Naive thymus-derived CD4-positive, alpha-beta T cell (primary cell): ENCODE measurements around the gene ITM2B. TPM values are rescaled to one million over a fixed set of nuclear protein-coding genes. Genes with fewer than 3 reads are reported as not detected.
"Not testable (repeated sequence)": the region's sequence is repeated elsewhere in the genome, so short reads cannot be mapped to it uniquely, and the experiment has no call there.

Experiments
- ATAC-seq: fragments of 150-1000 bp; cut with Tn5 transposase; 2 replicates; pipeline ENCODE4 v1.10.0; 2021; ENCODE audit warnings: mild to moderate bottlenecking, moderate library complexity
- CTCF ChIA-PET: fragments of 350-600 bp; sonication (Branson Sonifier 250); formaldehyde crosslinking; loops from one replicate; lab custom pipeline; 2021; ENCODE audit warnings: antibody characterized with exemption; lab: Charles Lee
- POLR2A ChIA-PET: fragments of 350-600 bp; sonication (Branson Sonifier 250); formaldehyde crosslinking; loops from one replicate; lab custom pipeline; 2021; ENCODE audit warnings: antibody characterized with exemption, inconsistent platforms; lab: Charles Lee
- DNase-seq, 9 donors: peaks; one replicate each; pipeline versions ENCODE4 v3.0.0 to v3.0.0-alpha.2; 2020 to 2022; ENCODE audit warnings: mixed read lengths in 1 of 9
- H3K27ac ChIP-seq: one replicate; pipeline ENCODE4 v1.7.0; 2013; ENCODE audit warnings: mild to moderate bottlenecking, low read depth, low read length, moderate library complexity
- H3K27me3 ChIP-seq, 2 donors: one replicate each; pipeline ENCODE4 v1.7.0; 2013; ENCODE audit warnings: low read length in 2 of 2, mild to moderate bottlenecking in 2 of 2, moderate library complexity in 2 of 2; ENCODE audit not compliant: control insufficient read depth in 2 of 2, insufficient read depth in 2 of 2
- H3K36me3 ChIP-seq, 3 experiments: 1 replicate in 2 of 3; 2 replicates in 1 of 3; pipeline ENCODE4 v1.7.0; 2013; ENCODE audit warnings: low read length in 3 of 3, mild to moderate bottlenecking in 3 of 3, moderate library complexity in 1 of 3; ENCODE audit not compliant: insufficient read depth in 3 of 3, control insufficient read depth in 2 of 3
- H3K4me1 ChIP-seq, 2 donors: one replicate each; pipeline ENCODE4 v1.7.0; 2013; ENCODE audit warnings: low read length in 2 of 2, mild to moderate bottlenecking in 2 of 2, moderate library complexity in 1 of 2; ENCODE audit not compliant: control insufficient read depth in 2 of 2, insufficient read depth in 2 of 2
- H3K4me3 ChIP-seq: 2 replicates; pipeline ENCODE4 v1.7.0; 2013; ENCODE audit warnings: mild to moderate bottlenecking, low read length
- H3K9me3 ChIP-seq, 3 experiments: 1 replicate in 2 of 3; 2 replicates in 1 of 3; pipeline ENCODE4 v1.7.0; 2013; ENCODE audit warnings: low read length in 3 of 3; ENCODE audit not compliant: control insufficient read depth in 2 of 3
- H3K27ac Mint-ChIP-seq, 9 donors: one replicate each; pipeline ENCODE4 v1.8.0; 2020 to 2022; ENCODE audit warnings: mixed read lengths in 9 of 9, mild to moderate bottlenecking in 8 of 9, moderate library complexity in 5 of 9, inconsistent platforms in 2 of 9
- H3K27me3 Mint-ChIP-seq, 5 donors: one replicate each; pipeline ENCODE4 v1.8.0; 2021 to 2022; ENCODE audit warnings: mixed read lengths in 5 of 5, mild to moderate bottlenecking in 1 of 5
- H3K36me3 Mint-ChIP-seq, 5 donors: one replicate each; pipeline ENCODE4 v1.8.0; 2020 to 2022; ENCODE audit warnings: mixed read lengths in 5 of 5, mild to moderate bottlenecking in 3 of 5, inconsistent platforms in 1 of 5
- H3K4me1 Mint-ChIP-seq, 7 donors: one replicate each; pipeline ENCODE4 v1.8.0; 2020 to 2022; ENCODE audit warnings: mixed read lengths in 7 of 7, mild to moderate bottlenecking in 3 of 7, inconsistent platforms in 1 of 7
- H3K4me3 Mint-ChIP-seq, 10 donors: one replicate each; pipeline ENCODE4 v1.8.0; 2020 to 2022; ENCODE audit warnings: mild to moderate bottlenecking in 10 of 10, mixed read lengths in 10 of 10, moderate library complexity in 6 of 10, inconsistent platforms in 2 of 10
- H3K9me3 Mint-ChIP-seq, 11 donors: one replicate each; pipeline ENCODE4 v1.8.0; 2020 to 2022; ENCODE audit warnings: mixed read lengths in 11 of 11, mild to moderate bottlenecking in 4 of 11, inconsistent platforms in 1 of 11, moderate library complexity in 1 of 11
- intact Hi-C, 2 donors: fragments of 100-400 bp; cut with micrococcal nuclease; formaldehyde crosslinking; loops; one replicate each; pipeline ENCODE4 v1.15.1; 2023
- polyA plus RNA-seq, 2 donors: library from polyadenylated mRNA; unstranded; fragments of 300-500 nt; fragmentation: Illumina TruSeq; gene quantifications; one replicate each; pipeline ENCODE4 v1.2.3, GENCODE V29; 2021
- total RNA-seq, 6 experiments: library from RNA in 5 of 6; stranded (reverse) in 5 of 6; gene quantifications; 1 replicate in 5 of 6; 2 replicates in 1 of 6; pipeline ENCODE4 v1.2.3 and lab custom pipeline; 2021 to 2026

ITM2B gene
- total and polyA plus RNA-seq, 7 experiments from 2014 or later: 190 to 1,479 (median 659) TPM

DNA sequence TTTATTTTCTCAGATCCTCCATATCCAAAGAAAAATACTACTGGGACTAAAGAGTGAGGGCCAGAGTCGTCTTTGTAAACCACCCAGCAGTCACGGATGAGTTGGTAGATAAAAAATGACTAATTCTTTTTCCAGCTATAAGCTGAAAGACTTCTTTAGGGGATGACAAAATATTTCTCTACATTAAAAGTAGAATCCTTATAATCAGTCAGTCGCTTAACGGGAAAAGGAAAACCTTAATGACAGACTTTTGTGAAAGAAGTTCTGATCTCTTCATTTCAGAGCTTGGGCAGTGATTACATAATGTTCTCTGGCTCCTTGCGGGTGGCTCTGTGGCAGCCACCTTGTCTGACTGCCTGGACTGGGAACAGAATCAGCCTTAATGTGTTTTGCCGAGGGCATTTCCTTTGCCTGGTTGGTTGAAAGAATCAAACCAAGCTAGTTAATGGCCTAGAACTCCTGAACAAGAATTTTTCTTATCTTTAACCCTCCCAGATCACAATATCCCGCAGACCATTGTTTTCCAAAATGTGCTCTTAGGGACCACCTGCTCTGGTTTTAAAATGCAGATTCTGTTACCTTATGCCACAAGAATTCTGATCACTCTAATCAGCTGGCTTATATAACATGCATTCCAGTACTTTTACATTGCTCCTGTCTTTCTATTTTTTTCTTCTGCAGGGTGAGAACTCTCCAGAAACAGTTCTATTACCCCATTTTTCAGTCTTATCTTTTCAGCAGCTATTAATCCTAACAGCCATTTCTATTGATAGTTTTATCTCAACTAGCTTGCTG is 2.5 kb downstream of the ITM2B start:
- CTCF ChIA-PET: interaction anchor here (0.6 to 2.7 kb wide), 9 partner anchors 14 to 190 kb away, joined by 3 to 22 read pairs (median 3); no protein-coding TSS in a partner anchor
- Histone ChIP-seq H3K4me1 (peaks cover 47 to 51% of the 10 kb centered on the region in 2 donors), H3K9me3 (no peaks in the 10 kb centered on the region), H3K27me3 (no peaks in the 10 kb centered on the region), H3K36me3 (peaks cover 0 to 17% (median 0%) of the 10 kb centered on the region in 3 experiments), H3K4me3 (peak overlapping the region; percentile 61), H3K27ac (peak overlapping the region; percentile 94)
- POLR2A ChIA-PET: interaction anchor here (0.7 to 4.2 kb wide), 20 partner anchors 8 to 326 kb away, joined by 3 to 47 read pairs (median 5); partner anchors contain the start of gene NUDT15
- peak overlapping the region in 8 of 9 donors; percentile 84 to 98 (median 96) for H3K27ac Mint-ChIP-seq
- intact Hi-C loops: loop anchor here (1.0 to 10.0 kb wide), 4 partner anchors 9 to 349 kb away; no protein-coding TSS in a partner anchor
- no peaks in the 10 kb centered on the region for H3K9me3 Mint-ChIP-seq
- H3K36me3 Mint-ChIP-seq: peaks cover 4 to 29% (median 28%) of the 10 kb centered on the region in 5 donors
- H3K4me3 Mint-ChIP-seq: peak overlapping the region; percentile 64 to 99 (median 97)
- peaks cover 0 to 22% (median 0%) of the 10 kb centered on the region in 5 donors for H3K27me3 Mint-ChIP-seq
- peaks cover 41 to 73% (median 61%) of the 10 kb centered on the region in 7 donors for H3K4me1 Mint-ChIP-seq
- ATAC-seq (no peak), DNase-seq (peak in 1 of 9 donors; percentile 24)

DNA sequence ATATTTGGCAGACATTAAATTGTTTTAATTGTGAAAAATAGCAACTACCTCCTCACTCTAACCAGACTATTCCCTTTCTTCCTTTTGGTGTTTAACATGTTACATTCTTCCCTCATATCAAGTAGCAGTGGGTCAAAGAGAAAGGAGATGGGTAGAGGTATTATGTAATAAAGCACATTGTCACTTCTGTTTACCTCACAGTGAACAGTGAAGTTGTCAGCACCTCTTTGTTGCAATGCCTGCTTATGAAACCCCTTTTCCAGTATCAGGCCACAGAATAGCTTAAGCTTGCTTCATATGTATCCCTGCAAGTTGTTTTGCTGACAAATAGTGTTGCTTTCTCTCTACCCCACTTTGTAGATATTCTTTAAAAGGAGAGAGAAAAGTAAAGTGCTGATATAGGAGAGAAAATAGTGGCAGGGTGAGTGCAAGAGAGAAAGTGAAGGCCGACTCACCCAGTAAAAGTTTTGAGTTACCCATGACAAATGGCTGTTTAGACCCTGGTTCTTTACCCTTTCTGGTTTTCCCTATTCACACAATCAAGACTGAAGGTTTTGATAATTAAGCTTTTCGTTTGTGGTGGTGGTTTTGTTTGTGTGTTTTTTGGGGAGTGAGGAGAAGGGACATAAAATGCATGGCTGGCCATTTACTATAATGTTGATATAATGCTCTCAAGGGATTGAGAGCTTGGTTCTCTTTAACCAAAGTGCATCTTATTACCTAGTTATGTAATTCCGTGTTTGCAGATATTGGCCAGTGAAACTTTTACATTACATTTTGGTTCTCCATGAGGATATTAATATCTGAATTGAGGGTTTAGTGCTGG is 3.7 kb downstream of the ITM2B start:
- DNase-seq (peak in 1 of 9 donors; percentile 25), ATAC-seq (peak; percentile 26)
- Mint-ChIP-seq H3K4me1 (peaks cover 44 to 74% (median 62%) of the 10 kb centered on the region in 7 donors), H3K36me3 (peaks cover 4 to 38% (median 32%) of the 10 kb centered on the region in 5 donors), H3K27me3 (peaks cover 0 to 12% (median 0%) of the 10 kb centered on the region in 5 donors), H3K27ac (peak overlapping the region in 8 of 9 donors; percentile 84 to 98 (median 96)), H3K4me3 (peak overlapping the region; percentile 64 to 99 (median 97)), H3K9me3 (no peaks in the 10 kb centered on the region)
- intact Hi-C loops: loop anchor here (1.0 to 10.0 kb wide), 4 partner anchors 11 to 348 kb away; no protein-coding TSS in a partner anchor
- H3K9me3 ChIP-seq: no peaks in the 10 kb centered on the region
- peak overlapping the region; percentile 94 for H3K27ac ChIP-seq
- peaks cover 0 to 23% (median 0%) of the 10 kb centered on the region in 3 experiments for H3K36me3 ChIP-seq
- peaks cover 38 to 63% of the 10 kb centered on the region in 2 donors for H3K4me1 ChIP-seq
- H3K27me3 ChIP-seq: no peaks in the 10 kb centered on the region
- POLR2A ChIA-PET: interaction anchor here (0.7 to 4.2 kb wide), 12 partner anchors 10 to 1140 kb away, joined by 3 to 47 read pairs (median 4); partner anchors contain the start of gene MED4
- CTCF ChIA-PET: interaction anchor here (0.6 to 2.7 kb wide), 4 partner anchors 26 to 110 kb away, joined by 3 to 22 read pairs (median 7); no protein-coding TSS in a partner anchor
- H3K4me3 ChIP-seq: peak overlapping the region; percentile 61

DNA sequence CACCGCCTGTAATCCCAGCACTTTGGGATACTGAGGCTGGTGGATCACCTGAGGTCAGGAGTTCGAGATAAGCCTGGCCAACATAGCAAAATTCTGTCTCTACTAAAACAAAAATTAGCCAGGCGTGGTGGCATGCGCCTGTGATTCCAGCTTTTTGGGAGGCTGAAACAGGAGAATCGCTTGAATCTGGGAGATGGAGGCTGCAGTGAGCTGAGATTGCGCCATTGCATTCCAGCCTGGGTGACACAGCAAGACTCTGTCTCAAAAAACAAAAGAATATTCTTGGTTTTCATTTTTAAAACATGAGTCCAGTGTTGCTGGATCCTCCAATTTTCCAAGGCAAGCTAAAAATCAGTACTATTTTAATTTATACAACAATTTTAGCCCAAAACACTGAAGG is 6.4 kb downstream of the ITM2B start:
- peak overlapping the region; percentile 2 for H3K27ac ChIP-seq
- Mint-ChIP-seq H3K4me1 (peaks cover 43 to 90% (median 73%) of the 10 kb centered on the region in 7 donors), H3K27ac (peak overlapping the region in 2 of 9 donors; percentile 78 to 87), H3K4me3 (peak overlapping the region in 6 of 10 donors; percentile 30 to 90 (median 48)), H3K36me3 (peaks cover 4 to 48% (median 30%) of the 10 kb centered on the region in 5 donors)
- not testable (repeated sequence) for H3K9me3 ChIP-seq, H3K9me3 Mint-ChIP-seq, ATAC-seq, H3K27me3 Mint-ChIP-seq, DNase-seq, H3K4me3 ChIP-seq, H3K27me3 ChIP-seq
- intact Hi-C loops: loop anchor here (10.0 kb wide), 2 partner anchors 325 to 345 kb away; no protein-coding TSS in a partner anchor
- CTCF ChIA-PET: interaction anchor here (0.7 to 1.4 kb wide), 6 partner anchors 49 to 340 kb away, joined by 3 read pairs; no protein-coding TSS in a partner anchor
- peaks cover 0 to 13% (median 4%) of the 10 kb centered on the region in 3 experiments for H3K36me3 ChIP-seq
- H3K4me1 ChIP-seq: peaks cover 40 to 68% of the 10 kb centered on the region in 2 donors
- POLR2A ChIA-PET: interaction anchor here (0.6 to 4.3 kb wide), 12 partner anchors 9 to 293 kb away, joined by 3 to 22 read pairs (median 3); no protein-coding TSS in a partner anchor

DNA sequence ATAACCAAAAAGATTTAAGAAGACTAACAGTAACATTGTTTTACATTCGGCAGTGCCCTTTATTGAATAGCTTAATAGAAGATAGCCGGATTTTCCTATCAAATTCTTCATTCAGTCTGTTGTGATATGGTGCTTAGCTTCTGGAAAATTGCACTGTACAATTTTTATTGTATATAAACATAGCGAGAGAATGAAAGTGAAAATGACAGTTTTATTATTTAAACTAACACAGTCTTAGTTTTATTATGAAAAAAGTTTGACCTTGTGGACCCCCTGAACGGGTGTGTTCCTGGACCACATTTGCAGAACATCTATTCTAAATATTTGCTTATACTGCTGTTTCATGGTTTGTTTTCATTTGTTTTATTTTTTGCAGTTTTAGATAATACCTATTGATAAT is 8.6 kb downstream of the ITM2B start:
- POLR2A ChIA-PET: interaction anchor here (0.6 to 4.3 kb wide), 9 partner anchors 8 to 147 kb away, joined by 3 to 14 read pairs (median 3); partner anchors contain the start of genes ITM2B and MED4
- Histone ChIP-seq H3K9me3 (no peaks in the 10 kb centered on the region), H3K27me3 (no peaks in the 10 kb centered on the region), H3K4me3 (no peak overlapping the region), H3K36me3 (peaks cover 0 to 13% (median 4%) of the 10 kb centered on the region in 3 experiments), H3K4me1 (peaks cover 28 to 52% of the 10 kb centered on the region in 2 donors), H3K27ac (peak overlapping the region; percentile 22)
- no peaks in the 10 kb centered on the region for H3K27me3 Mint-ChIP-seq
- peaks cover 28 to 92% (median 69%) of the 10 kb centered on the region in 7 donors for H3K4me1 Mint-ChIP-seq
- ATAC-seq: no peak
- CTCF ChIA-PET: interaction anchor here (1.7 kb wide), 1 partner anchor 115 kb away, joined by 8 read pairs; no protein-coding TSS in a partner anchor
- DNase-seq: no peak
- peaks cover 1 to 37% (median 18%) of the 10 kb centered on the region in 5 donors for H3K36me3 Mint-ChIP-seq
- H3K9me3 Mint-ChIP-seq: no peaks in the 10 kb centered on the region
- peak overlapping the region in 5 of 9 donors; percentile 15 to 78 (median 52) for H3K27ac Mint-ChIP-seq
- intact Hi-C loops: no loop called here
- H3K4me3 Mint-ChIP-seq: peak overlapping the region in 7 of 10 donors; percentile 36 to 69 (median 56)

DNA sequence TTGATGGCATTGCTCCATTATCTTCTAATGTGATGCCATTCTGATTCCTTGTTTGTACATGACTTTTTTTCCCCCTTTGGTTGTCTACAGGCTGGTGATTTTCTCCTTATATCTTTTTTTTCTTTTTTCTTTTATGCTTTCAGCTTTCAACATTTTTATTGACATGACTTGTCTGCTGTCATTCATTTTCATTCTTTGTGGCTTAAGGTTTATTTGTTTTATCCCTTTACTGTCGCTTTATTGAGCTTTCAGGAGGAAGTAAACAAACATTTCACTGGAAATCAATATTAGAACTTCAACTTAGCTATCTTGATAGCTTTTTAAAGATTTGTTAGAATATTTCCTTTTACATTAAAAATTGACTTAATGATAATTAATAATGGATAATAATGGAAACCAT is 9.7 kb downstream of the ITM2B start:
- DNase-seq: no peak
- no peaks in the 10 kb centered on the region for H3K27me3 ChIP-seq
- intact Hi-C loops: loop anchor here in 1 of 2 donors (1.0 kb wide), 1 partner anchor 9 kb away; no protein-coding TSS in a partner anchor
- peaks cover 24 to 44% of the 10 kb centered on the region in 2 donors for H3K4me1 ChIP-seq
- Mint-ChIP-seq H3K27ac (peak overlapping the region in 6 of 9 donors; percentile 0 to 78 (median 46)), H3K27me3 (no peaks in the 10 kb centered on the region), H3K36me3 (peaks cover 0 to 28% (median 15%) of the 10 kb centered on the region in 5 donors), H3K4me3 (peak overlapping the region in 6 of 10 donors; percentile 22 to 62 (median 56)), H3K9me3 (no peaks in the 10 kb centered on the region), H3K4me1 (peaks cover 18 to 89% (median 62%) of the 10 kb centered on the region in 7 donors)
- H3K9me3 ChIP-seq: no peaks in the 10 kb centered on the region
- ChIA-PET POLR2A (interaction anchor here (1.5 to 1.8 kb wide), 2 partner anchors 9 to 12 kb away, joined by 3 to 10 read pairs; partner anchors contain the start of gene ITM2B), CTCF (no interaction called here)
- ATAC-seq: no peak
- H3K4me3 ChIP-seq: no peak overlapping the region
- peaks cover 0 to 13% (median 4%) of the 10 kb centered on the region in 3 experiments for H3K36me3 ChIP-seq
- peak overlapping the region; percentile 1 for H3K27ac ChIP-seq
